ENCODE results near the gene NDUFB8. TPM values are rescaled to one million over a fixed set of nuclear protein-coding genes. Genes with fewer than 3 reads are reported as not detected.
"Not testable (repeated sequence)": the region's sequence is repeated elsewhere in the genome, so short reads cannot be mapped to it uniquely, and the experiment has no call there.

The NDUFB8 gene
- 100 to 1,000 TPM; 195 to 222 TPM for total RNA-seq

GRCh38 chr10:100529475-100530298, at the start of gene NDUFB8:
TSS of gene NDUFB8 (minus strand) at chr10:100529871. CDS start at chr10:100529851, 20 bp downstream.
- peak within 1 kb of the TSS; percentile 66 to 79 for H3K27ac ChIP-seq
- H3K4me3 ChIP-seq, result peak within 1 kb of the TSS; percentile 86 to 91
- no peaks in the 10 kb centered on the region for H3K27me3 ChIP-seq (replicated peaks; ENCODE audit: insufficient read depth)
- intact Hi-C loops (cut with DNase I), result no loop called here
- H3K9me3 ChIP-seq, result no peaks in the 10 kb centered on the region
- DNase-seq (ENCODE audit: low spot score), result peak; percentile 82
- under 1% methylated on average over 43 of the region's 43 CpGs for WGBS
- TF ChIP-seq POLR2A (IDR thresholded peaks at IDR 0.05) (peak; percentile 49), CTCF (IDR thresholded peaks at IDR 0.05) (peak in 1 of 4 experiments; percentile 15), POLR2AphosphoS5 (IDR thresholded peaks at IDR 0.05) (peak; percentile 95)
- peaks cover 9% of the 10 kb centered on the region for H3K4me1 ChIP-seq (replicated peaks)
- peaks cover 0 to 5% of the 10 kb centered on the region in 2 donors for H3K36me3 ChIP-seq

- intact Hi-C loops (cut with DNase I), result no loop called here
- Histone ChIP-seq H3K36me3 (no peaks in the 10 kb centered on the region), H3K4me3 (no peak overlapping the region), H3K4me1 (replicated peaks) (no peaks in the 10 kb centered on the region), H3K9me3 (no peaks in the 10 kb centered on the region), H3K27ac (no peak overlapping the region), H3K27me3 (replicated peaks; ENCODE audit: insufficient read depth) (no peaks in the 10 kb centered on the region)
- no peak for DNase-seq (ENCODE audit: low spot score)
- TF ChIP-seq POLR2AphosphoS5 (IDR thresholded peaks at IDR 0.05) (no peak), CTCF (IDR thresholded peaks at IDR 0.05) (no peak), POLR2A (IDR thresholded peaks at IDR 0.05) (no peak)
- WGBS, result 83% methylated on average over 5 of the region's 5 CpGs
These were observed 46.6 kb upstream of the NDUFB8 start for GRCh38 chr10:100576282-100576635.

DNA sequence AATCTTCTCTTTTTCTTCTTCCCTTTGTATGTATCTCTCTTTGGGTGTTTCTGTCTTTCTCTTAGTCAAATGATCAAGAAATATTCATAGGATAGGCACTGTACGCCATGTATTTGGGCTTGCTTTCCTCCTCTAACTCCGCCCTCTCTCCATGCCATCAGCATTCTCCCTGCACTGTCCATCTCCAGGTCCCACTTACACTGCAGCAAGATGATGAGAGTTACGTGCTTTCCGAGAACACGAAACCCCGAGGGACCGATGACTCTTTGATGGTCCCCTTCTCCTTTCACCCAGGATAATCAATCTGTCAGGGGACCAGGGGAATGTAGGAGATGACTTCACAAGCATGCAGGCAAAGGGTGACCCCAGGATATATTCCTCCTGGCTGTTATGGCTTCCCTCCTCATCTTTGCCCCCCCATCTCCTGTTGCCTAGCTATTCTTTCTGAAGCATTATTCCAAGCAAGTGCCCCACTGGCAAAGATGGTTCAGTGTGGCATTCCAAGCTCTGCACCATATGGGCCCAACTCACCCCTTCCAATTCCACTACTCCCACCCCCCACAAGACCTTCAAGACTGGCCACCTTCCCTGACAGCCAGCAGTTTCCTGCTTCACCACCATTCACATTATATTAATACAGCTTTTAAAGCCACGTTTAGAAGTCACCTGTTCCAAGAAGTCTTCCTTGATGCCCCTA, 46.1 kb upstream of the NDUFB8 start:
- H3K9me3 ChIP-seq, result no peaks in the 10 kb centered on the region
- no peak overlapping the region for H3K27ac ChIP-seq
- no peaks in the 10 kb centered on the region for H3K27me3 ChIP-seq (replicated peaks; ENCODE audit: insufficient read depth)
- no peak for DNase-seq (ENCODE audit: low spot score)
- no peaks in the 10 kb centered on the region for H3K36me3 ChIP-seq
- 82% methylated on average over 8 of the region's 8 CpGs for WGBS
- no peak overlapping the region for H3K4me3 ChIP-seq
- H3K4me1 ChIP-seq (replicated peaks), result no peaks in the 10 kb centered on the region
- intact Hi-C loops (cut with DNase I), result no loop called here
- TF ChIP-seq CTCF (IDR thresholded peaks at IDR 0.05) (no peak), POLR2AphosphoS5 (IDR thresholded peaks at IDR 0.05) (no peak), POLR2A (IDR thresholded peaks at IDR 0.05) (no peak)

GRCh38 chr10:100575146-100575545, 45.5 kb upstream of the NDUFB8 start:
- H3K27ac ChIP-seq; DNase-seq (ENCODE audit: low spot score): not testable (repeated sequence)
- 70% methylated on average over 7 of the region's 7 CpGs for whole genome bisulfite sequencing

DNA sequence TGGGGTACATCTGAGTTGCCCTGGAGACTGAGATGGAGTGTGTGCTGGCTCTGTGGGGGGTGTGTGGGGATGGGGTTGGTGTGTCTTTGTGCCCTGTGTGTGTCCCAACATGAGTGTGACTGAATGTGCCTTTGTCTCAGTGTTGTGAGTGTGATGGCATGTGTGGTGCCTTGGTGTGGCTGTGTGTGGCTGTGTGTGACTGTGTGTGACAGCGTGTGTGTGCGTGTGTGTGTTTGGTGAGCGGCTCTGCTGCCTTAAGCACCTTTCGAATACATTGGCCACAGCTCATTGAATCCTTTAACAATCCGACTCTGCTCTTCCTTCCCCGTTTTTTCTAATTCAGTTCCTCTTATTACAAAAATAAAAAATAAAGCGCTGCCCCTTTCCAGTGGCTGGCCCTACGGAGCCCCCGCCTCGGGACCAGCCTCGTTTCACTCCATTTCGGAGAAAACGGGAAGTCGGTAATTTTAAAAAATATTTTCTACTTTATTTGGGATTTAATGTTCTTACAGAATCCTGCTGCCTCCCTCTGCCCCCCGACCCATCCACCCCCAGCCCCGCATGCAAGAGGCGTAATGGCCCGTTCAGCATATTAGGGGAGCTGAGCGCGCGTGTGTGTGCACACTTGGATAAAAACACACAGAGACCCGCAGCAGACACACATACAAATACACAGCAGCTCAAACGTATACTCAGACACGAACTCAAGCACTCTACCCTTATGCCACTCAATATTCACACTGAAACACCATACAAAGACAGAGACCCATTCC, 41.6 kb upstream of the NDUFB8 start:
- no peaks in the 10 kb centered on the region for H3K27me3 ChIP-seq (replicated peaks; ENCODE audit: insufficient read depth)

More at GRCh38 chr10:100575146-100575545, 45.5 kb upstream of the NDUFB8 start:
- intact Hi-C loops (cut with DNase I); H3K36me3 ChIP-seq; H3K27me3 ChIP-seq (replicated peaks; ENCODE audit: insufficient read depth); H3K4me1 ChIP-seq (replicated peaks); H3K9me3 ChIP-seq; H3K4me3 ChIP-seq: not testable (repeated sequence)

More for the DNA sequence above, 41.6 kb upstream of the NDUFB8 start:
- H3K36me3 ChIP-seq, result no peaks in the 10 kb centered on the region
- TF ChIP-seq POLR2AphosphoS5 (IDR thresholded peaks at IDR 0.05) (no peak), CTCF (IDR thresholded peaks at IDR 0.05) (no peak), POLR2A (IDR thresholded peaks at IDR 0.05) (no peak)
- WGBS, result 88% methylated on average over 24 of the region's 24 CpGs
- no peaks in the 10 kb centered on the region for H3K9me3 ChIP-seq
- no peak for DNase-seq (ENCODE audit: low spot score)
- H3K27ac ChIP-seq, result no peak overlapping the region
- H3K4me3 ChIP-seq, result no peak overlapping the region
- intact Hi-C loops (cut with DNase I), result no loop called here
- no peaks in the 10 kb centered on the region for H3K4me1 ChIP-seq (replicated peaks)

All from prostate gland (tissue), 2 donors.